Myocyte (in vitro differentiated cells): ENCODE data around the gene TRPC4. TPM values are rescaled to one million over a fixed set of nuclear protein-coding genes. Genes with fewer than 3 reads are reported as not detected.
A peak's percentile ranks its signal among the peaks of the same experiment; 100 is the strongest.

Experiments used
- DNase-seq: peaks from one replicate; pipeline ENCODE4 v3.0.0-alpha.2; 2012; ENCODE audit warnings: low read depth
- total RNA-seq: library from RNA; depleted of rRNA; stranded (reverse); fragments of >200 nt; gene quantifications from 2 replicates; pipeline ENCODE4 v1.2.3, GENCODE V29; 2014

TRPC4 gene
- total RNA-seq, 1 donor from 2014 or later, result 0.99 TPM

- DNase-seq, result peak; percentile 63
Measured at GRCh38 chr13:37729876-37730275, 139.7 kb downstream of the TRPC4 start.

DNA sequence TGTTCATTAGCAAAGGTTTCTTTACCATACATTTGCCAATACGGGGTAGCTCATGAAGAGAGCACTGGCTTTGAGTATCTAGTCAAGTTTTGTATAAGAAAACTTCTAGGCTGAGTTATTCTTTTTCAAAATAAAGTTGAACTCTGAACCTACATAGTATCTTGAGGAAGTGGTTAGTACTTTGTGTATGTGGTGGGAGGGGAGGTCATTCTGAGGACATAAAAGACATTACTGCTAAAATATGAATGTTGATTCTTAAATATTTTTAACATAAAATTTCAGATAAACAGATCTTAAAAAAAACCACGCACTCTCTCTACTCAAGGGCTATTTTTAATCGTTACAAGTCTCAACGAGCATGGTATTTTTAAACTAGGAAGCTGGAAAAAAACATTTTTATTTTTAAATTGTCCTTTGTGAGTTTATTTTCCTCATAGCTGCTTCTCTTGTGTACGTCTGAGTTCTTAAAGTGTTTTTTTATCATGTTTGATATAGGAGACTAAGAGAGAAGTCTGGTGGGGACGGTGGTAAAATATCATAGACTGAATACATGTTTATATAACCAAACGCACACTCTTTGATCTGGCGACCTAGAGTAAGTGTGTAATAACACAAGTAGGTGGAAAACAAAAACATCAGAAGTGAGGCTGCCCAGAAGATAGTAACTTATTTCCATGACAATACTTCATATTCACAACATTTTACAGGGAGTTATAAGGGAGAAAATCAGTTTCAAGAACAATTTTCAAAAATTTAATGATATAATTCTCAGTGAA, 153.0 kb downstream of the TRPC4 start:
- no peak for DNase-seq

DNA sequence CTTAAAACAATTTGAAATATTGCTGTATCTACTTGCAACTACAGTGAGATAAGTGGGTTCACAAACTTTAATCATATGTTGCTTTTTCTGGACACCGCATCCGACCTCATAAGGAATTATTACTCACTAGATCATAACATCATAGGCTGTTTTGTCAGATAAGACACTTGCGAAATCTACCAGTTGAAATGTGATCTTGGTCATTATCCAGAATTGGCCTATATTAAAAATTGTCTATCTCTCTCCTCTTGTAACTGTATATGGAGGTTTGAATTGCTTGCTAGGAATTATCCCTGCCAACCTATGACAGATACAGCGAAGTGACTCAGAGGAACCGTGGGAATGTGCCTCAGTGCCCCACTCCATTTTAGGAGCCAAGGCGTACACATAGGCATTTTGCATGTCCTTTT, 154.0 kb downstream of the TRPC4 start:
- DNase-seq, result peak; percentile 23

GRCh38 chr13:37709318-37709717, 160.3 kb downstream of the TRPC4 start:
- DNase-seq, result no peak

DNA sequence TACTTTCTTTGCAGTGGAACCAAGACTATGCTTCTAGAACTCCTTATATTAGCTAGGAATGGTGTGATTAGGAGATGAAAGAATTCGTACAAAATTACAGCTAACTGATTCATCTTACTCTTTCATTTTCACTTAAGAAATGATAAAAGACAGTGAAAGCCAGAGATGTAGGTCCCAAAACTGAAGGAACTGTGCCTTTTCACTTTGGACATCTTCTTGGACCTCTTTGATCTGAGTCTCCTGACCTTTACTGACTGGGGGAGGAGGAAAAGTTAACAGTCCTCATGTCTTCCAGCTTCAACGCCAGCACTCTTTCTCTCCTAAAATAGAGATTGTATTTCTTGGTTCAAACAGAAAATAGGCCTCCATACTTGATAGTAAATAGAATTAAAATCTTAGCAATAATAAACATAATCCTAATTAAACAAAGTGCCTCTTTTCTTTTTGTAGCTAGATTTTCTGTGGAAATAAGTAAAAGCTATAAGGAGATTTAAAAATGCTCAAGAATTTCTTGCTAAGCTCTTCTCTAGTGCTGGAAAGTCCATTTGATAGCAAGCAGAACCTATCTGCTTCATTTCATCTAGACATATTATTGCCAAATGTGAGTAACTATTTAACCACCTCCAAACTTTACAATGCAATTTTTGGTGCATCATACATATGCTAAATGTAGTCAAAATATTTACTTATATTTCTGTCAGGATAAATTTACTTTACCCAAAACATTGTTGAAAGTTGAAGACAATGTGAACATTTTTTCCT, 161.7 kb downstream of the TRPC4 start:
- no peak for DNase-seq

- no peak for DNase-seq
Measured at GRCh38 chr13:37706041-37706440, 163.5 kb downstream of the TRPC4 start.

- peak; percentile 94 for DNase-seq
Measured at GRCh38 chr13:37701972-37702371, 167.6 kb downstream of the TRPC4 start.

- peak; percentile 55 for DNase-seq
Measured at GRCh38 chr13:37701306-37701705, 168.3 kb downstream of the TRPC4 start.

- DNase-seq, result peak; percentile 10
Measured at GRCh38 chr13:37700887-37701286, 168.7 kb downstream of the TRPC4 start.

- no peak for DNase-seq
Measured at GRCh38 chr13:37695200-37695599, 174.4 kb downstream of the TRPC4 start.

GRCh38 chr13:37690361-37690760, 179.2 kb downstream of the TRPC4 start:
- DNase-seq, result no peak

GRCh38 chr13:37686501-37686900, 183.1 kb downstream of the TRPC4 start:
- DNase-seq, result no peak

DNA sequence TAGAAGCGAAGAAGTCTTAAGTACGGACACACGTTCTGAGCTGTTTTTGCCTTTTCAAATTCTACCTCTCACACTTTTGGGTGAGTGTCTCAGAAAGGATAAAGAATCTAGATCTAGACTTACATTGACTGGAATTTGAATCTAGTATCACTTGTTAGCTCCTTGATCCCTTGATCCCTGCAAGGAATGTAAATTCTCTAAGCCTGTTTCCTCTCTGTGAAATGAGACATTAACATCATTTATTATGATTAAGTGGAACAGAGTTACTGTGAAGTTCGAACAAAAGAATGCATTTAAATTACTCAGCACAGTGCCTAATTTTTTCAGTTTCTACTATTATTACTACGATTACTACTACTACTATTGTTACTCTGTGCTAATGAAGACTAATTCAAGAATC, 184.4 kb downstream of the TRPC4 start:
- DNase-seq, result no peak

GRCh38 chr13:37682496-37682895, 187.1 kb downstream of the TRPC4 start:
- no peak for DNase-seq

DNA sequence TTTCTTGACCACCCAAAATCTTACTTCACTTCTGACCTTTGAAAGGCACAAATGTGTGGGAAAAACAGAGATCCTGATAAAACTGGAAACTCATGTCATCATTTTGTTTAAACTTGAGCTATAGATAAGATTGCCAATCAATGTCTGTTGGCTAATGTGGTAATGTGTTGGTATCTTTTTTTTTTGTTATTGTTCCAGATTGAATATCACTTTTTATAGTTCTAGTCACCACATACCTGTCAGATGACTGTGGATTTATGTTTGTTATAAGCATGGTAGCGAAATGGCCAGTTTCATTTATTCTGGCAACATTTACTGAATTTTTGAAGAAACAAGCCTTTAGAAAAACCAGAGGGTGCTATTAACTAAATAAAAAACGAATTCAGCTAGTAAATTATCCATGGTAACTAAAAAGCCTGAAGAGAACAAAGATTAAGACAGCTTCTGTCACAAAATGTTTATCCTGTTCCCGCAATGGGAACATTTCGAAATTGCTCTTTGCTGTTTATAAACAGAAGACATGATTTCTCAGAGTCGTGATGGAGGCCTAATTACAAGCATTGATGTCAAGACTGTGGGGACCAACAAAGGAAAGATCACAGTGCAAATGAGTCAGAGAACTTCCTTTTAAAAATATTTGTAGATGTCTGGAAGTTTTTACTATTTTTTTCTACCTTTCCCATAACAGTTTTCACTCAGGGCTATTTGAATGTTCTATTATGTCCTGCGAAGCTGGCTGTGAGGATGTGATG, 188.1 kb downstream of the TRPC4 start:
- DNase-seq, result peak; percentile 30

- no peak for DNase-seq
Measured at GRCh38 chr13:37680137-37680536, 189.4 kb downstream of the TRPC4 start.

DNA sequence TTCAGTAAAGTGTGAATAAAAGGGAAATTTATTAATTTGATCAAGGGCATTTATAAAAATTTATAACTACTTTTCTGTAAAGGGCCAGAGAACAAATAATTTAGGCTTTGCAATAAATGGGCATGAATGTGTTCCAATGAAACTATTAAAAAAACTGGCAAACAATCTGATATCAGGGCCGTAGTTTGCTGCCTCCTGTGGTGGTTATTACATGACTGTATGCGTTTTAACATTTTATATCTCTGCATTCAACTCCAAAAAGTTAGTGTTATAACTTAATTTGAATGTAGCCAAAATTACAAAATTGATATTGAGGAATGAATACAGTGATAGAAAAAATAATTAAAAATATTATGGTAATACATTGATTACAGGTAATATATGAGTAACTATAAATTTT, 190.5 kb downstream of the TRPC4 start:
- DNase-seq, result no peak

DNA sequence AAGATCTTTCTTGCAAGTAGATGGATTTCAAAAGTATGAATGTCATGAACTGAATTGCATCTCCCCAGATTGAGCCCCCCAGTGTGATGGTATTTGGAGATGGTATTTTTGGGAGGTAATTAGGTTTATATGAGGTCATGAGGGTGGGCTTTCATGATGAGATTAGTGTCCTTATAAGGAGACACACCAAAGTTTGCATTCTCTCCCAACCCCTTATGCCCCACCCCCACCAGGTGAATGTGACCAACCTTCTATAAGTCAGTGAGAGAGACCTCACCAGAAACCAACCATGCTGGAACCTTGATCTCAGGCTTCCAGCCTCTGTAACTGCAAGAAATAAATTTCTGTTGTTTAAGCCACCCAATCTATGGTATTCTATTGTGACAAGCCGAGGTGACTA, 199.7 kb downstream of the TRPC4 start:
- DNase-seq, result no peak

DNA sequence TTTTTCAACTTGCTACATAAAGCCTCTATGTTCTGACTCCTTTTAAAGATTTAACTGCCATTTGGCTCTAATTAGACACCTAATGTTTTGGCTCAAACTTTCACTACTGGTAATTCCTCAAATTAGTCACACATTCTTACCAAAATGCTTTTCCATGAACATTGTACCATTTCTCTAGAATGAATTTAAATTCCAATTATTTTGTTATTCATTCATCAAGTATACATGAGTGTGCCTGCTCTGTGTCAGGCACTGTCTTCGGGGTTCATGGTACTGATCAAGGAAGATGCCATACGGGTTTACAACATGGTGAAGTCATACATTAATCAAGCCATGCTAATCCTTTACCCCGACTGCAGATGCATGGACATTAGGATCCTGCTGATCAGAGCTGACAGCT, 201.9 kb downstream of the TRPC4 start:
- DNase-seq, result no peak

GRCh38 chr13:37666036-37666435, 203.5 kb downstream of the TRPC4 start:
- no peak for DNase-seq

DNA sequence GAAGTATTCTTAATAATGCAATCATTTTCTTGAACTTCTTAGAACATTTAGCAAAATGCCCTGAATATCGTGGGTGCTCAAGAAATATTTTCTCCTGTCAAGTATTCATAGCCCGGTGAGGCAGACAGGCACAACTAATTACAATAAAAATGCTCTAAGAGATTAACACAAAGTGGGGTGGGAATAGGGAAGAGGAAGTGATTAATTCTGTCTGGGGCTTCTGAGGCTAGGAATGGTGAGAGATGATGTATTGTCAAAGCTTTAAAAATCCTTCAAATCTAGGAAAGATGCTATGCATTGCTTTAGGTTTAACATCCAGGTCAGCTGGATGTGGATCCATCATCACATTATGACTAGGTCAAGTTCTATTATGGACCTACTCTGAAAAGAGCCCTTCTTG, 204.2 kb downstream of the TRPC4 start:
- DNase-seq, result no peak

DNA sequence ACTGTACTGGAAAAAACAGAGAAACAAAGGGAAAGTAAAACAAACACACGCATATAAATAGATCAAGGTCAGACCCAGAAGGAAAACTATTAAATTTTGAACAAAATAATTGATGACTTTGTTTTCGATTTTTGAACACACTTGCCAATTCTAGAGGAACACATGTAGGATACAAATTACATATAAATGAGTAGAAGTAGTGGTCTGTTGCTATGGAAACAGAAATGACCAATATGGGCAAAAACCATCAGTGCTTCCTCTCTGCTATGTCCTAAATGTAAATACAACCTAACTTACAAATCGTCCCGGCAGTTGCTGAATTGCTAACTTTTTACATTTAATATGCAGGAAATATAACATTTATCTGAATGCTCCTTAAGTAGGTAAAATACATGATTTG, 205.8 kb downstream of the TRPC4 start:
- no peak for DNase-seq
